Lower leg skin (tissue), 3 donors: ENCODE results near the gene MPP3.

Experiments used
- CTCF ChIP-seq, 3 donors: fragments of 450-650 bp; IDR thresholded peaks; one replicate each; pipeline ENCODE4 v1.5.1; 2016; ENCODE audit warnings: antibody characterized with exemption in 3 of 3, mild to moderate bottlenecking in 3 of 3, moderate library complexity in 2 of 3
- POLR2A ChIP-seq, 2 donors: fragments of 450-650 bp; IDR thresholded peaks; one replicate each; pipeline ENCODE4 v1.6.1; 2016 to 2017; ENCODE audit warnings: antibody characterized with exemption in 2 of 2, mild to moderate bottlenecking in 1 of 2, moderate library complexity in 1 of 2

- no peak for TF ChIP-seq CTCF (IDR thresholded peaks at IDR 0.05)
- TF ChIP-seq POLR2A (IDR thresholded peaks at IDR 0.05): no peak
Observed at GRCh38 chr17:43868226-43868994, 35.5 kb upstream of the MPP3 start.
